Tibial nerve (tissue), 4 donors: ENCODE results near the gene TRIP13.

Source experiments
- CTCF ChIP-seq, 5 experiments: fragments of 200-600 bp in 3 of 5; fragments of 450-650 bp in 2 of 5; sonication (generic) in 3 of 5; IDR thresholded peaks; one replicate each; pipeline ENCODE4 v1.5.1; 2016 to 2019; ENCODE audit warnings: antibody characterized with exemption in 5 of 5, mild to moderate bottlenecking in 3 of 5, moderate library complexity in 2 of 5
- EP300 ChIP-seq, 2 donors: sonication (generic); formaldehyde crosslinking; IDR thresholded peaks; one replicate each; pipeline ENCODE4 v1.6.1; 2017; ENCODE audit warnings: antibody characterized with exemption in 2 of 2, mild to moderate bottlenecking in 1 of 2

GRCh38 chr5:914612-915011, 21.9 kb downstream of the TRIP13 start:
- TF ChIP-seq EP300 (IDR thresholded peaks at IDR 0.05) (no peak), CTCF (IDR thresholded peaks at IDR 0.05) (no peak)
